Measurements from ENCODE around the gene SOX18. TPM values are rescaled to one million over a fixed set of nuclear protein-coding genes. Genes with fewer than 3 reads are reported as not detected.

SOX18 gene
- total RNA-seq, 1 experiment from 2014 or later, result not detected

- DNase-seq (ENCODE audit: low read depth), result no peak
These were observed 3.8 kb upstream of the SOX18 start for GRCh38 chr20:64052987-64053840.

- no peak for DNase-seq (ENCODE audit: low read depth)
These were observed 2.9 kb upstream of the SOX18 start for GRCh38 chr20:64052326-64052722.

- no peak for DNase-seq (ENCODE audit: low read depth)
These were observed 2.3 kb upstream of the SOX18 start for GRCh38 chr20:64051561-64052325.

- DNase-seq (ENCODE audit: low read depth), result no peak
These were observed 1.6 kb upstream of the SOX18 start for GRCh38 chr20:64051033-64051452.

- DNase-seq (ENCODE audit: low read depth), result no peak
These were observed 1.0 kb upstream of the SOX18 start for GRCh38 chr20:64050261-64051032.

- DNase-seq (ENCODE audit: low read depth), result no peak
These were observed 430 bp upstream of the SOX18 start for GRCh38 chr20:64049878-64050260.

- no peak for DNase-seq (ENCODE audit: low read depth)
These were observed 916 bp downstream of the SOX18 start for GRCh38 chr20:64048402-64049044.

GRCh38 chr20:64047968-64048401, 1.5 kb downstream of the SOX18 start:
- no peak for DNase-seq (ENCODE audit: low read depth)

- no peak for DNase-seq (ENCODE audit: low read depth)
These were observed 2.4 kb downstream of the SOX18 start for GRCh38 chr20:64047046-64047389.

- peak; percentile 39 for DNase-seq (ENCODE audit: low read depth)
These were observed 4.0 kb downstream of the SOX18 start for GRCh38 chr20:64045346-64046011.

GRCh38 chr20:64044484-64045247, 4.8 kb downstream of the SOX18 start:
- DNase-seq (ENCODE audit: low read depth), result peak; percentile 92

- DNase-seq (ENCODE audit: low read depth), result no peak
These were observed 5.7 kb downstream of the SOX18 start for GRCh38 chr20:64043768-64044167.

- DNase-seq (ENCODE audit: low read depth), result no peak
These were observed 7.2 kb downstream of the SOX18 start for GRCh38 chr20:64042054-64042781.

- no peak for DNase-seq (ENCODE audit: low read depth)
These were observed 7.7 kb downstream of the SOX18 start for GRCh38 chr20:64041781-64042053.

GRCh38 chr20:64041040-64041780, 8.2 kb downstream of the SOX18 start:
- DNase-seq (ENCODE audit: low read depth), result no peak

GRCh38 chr20:64040231-64041039, 9.0 kb downstream of the SOX18 start:
- DNase-seq (ENCODE audit: low read depth), result no peak

GRCh38 chr20:64039293-64040160, 9.9 kb downstream of the SOX18 start:
- no peak for DNase-seq (ENCODE audit: low read depth)

All from M059J (cell line).